Measurements from ENCODE around the gene IL17C. TPM values are rescaled to one million over a fixed set of nuclear protein-coding genes. Genes with fewer than 3 reads are reported as not detected.
"Not testable (repeated sequence)": the region's sequence is repeated elsewhere in the genome, so short reads cannot be mapped to it uniquely, and the experiment has no call there.

Gene IL17C
- total RNA-seq, 5 donors from 2014 or later (not counting 1 experiment from before 2014, with no cell fraction given), result 0.35 to 0.93 (median 0.39) TPM; not detected in 2

GRCh38 chr16:88608076-88608475 lies 30.3 kb upstream of the IL17C start:
- H3K27me3 ChIP-seq (replicated peaks in 1 of 2; ENCODE audit: control insufficient read depth in 2 of 2, extremely low read depth in 1 of 2, insufficient read depth in 2 of 2, low read length in 1 of 2), result no peaks in the 10 kb centered on the region
- Mint-ChIP-seq H3K4me1 (peaks cover 4 to 7% (median 5%) of the 10 kb centered on the region in 3 donors), H3K27ac (no peak overlapping the region), H3K36me3 (peaks cover 26% of the 10 kb centered on the region), H3K27me3 (no peaks in the 10 kb centered on the region), H3K4me3 (no peak overlapping the region), H3K9me3 (no peaks in the 10 kb centered on the region)
- H3K36me3 ChIP-seq (ENCODE audit: control insufficient read depth in 2 of 2, extremely low read depth in 1 of 2, insufficient read depth in 1 of 2, low read length in 1 of 2), result peaks cover 19 to 69% of the 10 kb centered on the region in 2 donors
- WGBS (ENCODE audit: insufficient coverage), result no CpG with 5 or more reads among the region's 6 CpGs
- no peak overlapping the region for H3K4me3 ChIP-seq (ENCODE audit: control insufficient read depth in 1 of 2, extremely low read depth in 1 of 2, low read length in 1 of 2)
- no peaks in the 10 kb centered on the region for H3K4me1 ChIP-seq (ENCODE audit: control insufficient read depth in 1 of 2, extremely low read depth in 1 of 2, insufficient read depth in 2 of 2, low read length in 2 of 2)
- no peak overlapping the region for H3K27ac ChIP-seq (ENCODE audit: low read length)
- ChIA-PET CTCF (no interaction called here), POLR2A (interaction anchor here in 1 of 2 donors (0.7 kb wide), 1 partner anchor 41 kb away, joined by 4 read pairs; no protein-coding TSS in a partner anchor)
- no peak for DNase-seq
- ATAC-seq (replicated peaks in 1 of 4), result no peak
- H3K9me3 ChIP-seq, result no peaks in the 10 kb centered on the region

- peaks cover 32% of the 10 kb centered on the region for H3K36me3 Mint-ChIP-seq
- H3K27me3 ChIP-seq (replicated peaks in 1 of 2; ENCODE audit: control insufficient read depth in 2 of 2, extremely low read depth in 1 of 2, insufficient read depth in 2 of 2, low read length in 1 of 2); H3K4me3 ChIP-seq (ENCODE audit: control insufficient read depth in 1 of 2, extremely low read depth in 1 of 2, low read length in 1 of 2); DNase-seq; H3K4me3 Mint-ChIP-seq; H3K27ac ChIP-seq (ENCODE audit: low read length); POLR2A ChIA-PET; H3K27ac Mint-ChIP-seq; H3K9me3 Mint-ChIP-seq; H3K9me3 ChIP-seq; H3K27me3 Mint-ChIP-seq; ATAC-seq (replicated peaks in 1 of 4); H3K4me1 ChIP-seq (ENCODE audit: control insufficient read depth in 1 of 2, extremely low read depth in 1 of 2, insufficient read depth in 2 of 2, low read length in 2 of 2): not testable (repeated sequence)
- peaks cover 19 to 78% of the 10 kb centered on the region in 2 donors for H3K36me3 ChIP-seq (ENCODE audit: control insufficient read depth in 2 of 2, extremely low read depth in 1 of 2, insufficient read depth in 1 of 2, low read length in 1 of 2)
- CTCF ChIA-PET, result interaction anchor here in 1 of 2 donors (1.1 kb wide), 1 partner anchor 10 kb away, joined by 3 read pairs; no protein-coding TSS in a partner anchor
- H3K4me1 Mint-ChIP-seq, result peaks cover 11% of the 10 kb centered on the region in 3 donors
- 94% methylated on average over 3 of the region's 8 CpGs for WGBS (ENCODE audit: insufficient coverage)
Observed at GRCh38 chr16:88609426-88609825, 28.9 kb upstream of the IL17C start.

- Mint-ChIP-seq H3K9me3 (no peaks in the 10 kb centered on the region), H3K4me1 (peaks cover 11% of the 10 kb centered on the region in 3 donors), H3K36me3 (peaks cover 35% of the 10 kb centered on the region), H3K27ac (no peak overlapping the region), H3K4me3 (no peak overlapping the region), H3K27me3 (no peaks in the 10 kb centered on the region)
- POLR2A ChIA-PET, result no interaction called here
- Histone ChIP-seq H3K9me3 (no peaks in the 10 kb centered on the region), H3K27ac (ENCODE audit: low read length) (no peak overlapping the region), H3K27me3 (replicated peaks in 1 of 2; ENCODE audit: control insufficient read depth in 2 of 2, extremely low read depth in 1 of 2, insufficient read depth in 2 of 2, low read length in 1 of 2) (no peaks in the 10 kb centered on the region), H3K4me1 (ENCODE audit: control insufficient read depth in 1 of 2, extremely low read depth in 1 of 2, insufficient read depth in 2 of 2, low read length in 2 of 2) (no peaks in the 10 kb centered on the region), H3K36me3 (ENCODE audit: control insufficient read depth in 2 of 2, extremely low read depth in 1 of 2, insufficient read depth in 1 of 2, low read length in 1 of 2) (peaks cover 19 to 76% of the 10 kb centered on the region in 2 donors), H3K4me3 (ENCODE audit: control insufficient read depth in 1 of 2, extremely low read depth in 1 of 2, low read length in 1 of 2) (no peak overlapping the region)
- CTCF ChIA-PET, result interaction anchor here in 1 of 2 donors (1.1 kb wide), 1 partner anchor 9 kb away, joined by 3 read pairs; no protein-coding TSS in a partner anchor
- 96% methylated on average over 6 of the region's 6 CpGs for WGBS (ENCODE audit: insufficient coverage)
- DNase-seq (no peak), ATAC-seq (replicated peaks in 1 of 4) (no peak)
Observed at GRCh38 chr16:88610080-88610479, 28.3 kb upstream of the IL17C start.

GRCh38 chr16:88610909-88611812 lies 27.2 kb upstream of the IL17C start:
- Mint-ChIP-seq H3K27me3 (no peaks in the 10 kb centered on the region), H3K27ac (no peak overlapping the region), H3K9me3 (no peaks in the 10 kb centered on the region), H3K4me3 (no peak overlapping the region), H3K36me3 (peaks cover 35% of the 10 kb centered on the region), H3K4me1 (peaks cover 14 to 15% (median 14%) of the 10 kb centered on the region in 3 donors)
- ChIA-PET CTCF (no interaction called here), POLR2A (no interaction called here)
- no peak for DNase-seq
- ATAC-seq (replicated peaks in 1 of 4), result no peak
- 97% methylated on average over 47 of the region's 49 CpGs for WGBS (ENCODE audit: insufficient coverage)
- Histone ChIP-seq H3K36me3 (ENCODE audit: control insufficient read depth in 2 of 2, extremely low read depth in 1 of 2, insufficient read depth in 1 of 2, low read length in 1 of 2) (peaks cover 19 to 71% of the 10 kb centered on the region in 2 donors), H3K9me3 (no peaks in the 10 kb centered on the region), H3K27me3 (replicated peaks in 1 of 2; ENCODE audit: control insufficient read depth in 2 of 2, extremely low read depth in 1 of 2, insufficient read depth in 2 of 2, low read length in 1 of 2) (no peaks in the 10 kb centered on the region), H3K4me1 (ENCODE audit: control insufficient read depth in 1 of 2, extremely low read depth in 1 of 2, insufficient read depth in 2 of 2, low read length in 2 of 2) (no peaks in the 10 kb centered on the region), H3K27ac (ENCODE audit: low read length) (no peak overlapping the region), H3K4me3 (ENCODE audit: control insufficient read depth in 1 of 2, extremely low read depth in 1 of 2, low read length in 1 of 2) (no peak overlapping the region)

GRCh38 chr16:88613293-88613692 lies 25.1 kb upstream of the IL17C start:
- Mint-ChIP-seq H3K27ac (peak overlapping the region in 1 of 2 donors; percentile 18), H3K4me1 (peaks cover 20 to 22% (median 20%) of the 10 kb centered on the region in 3 donors), H3K27me3 (no peaks in the 10 kb centered on the region), H3K4me3 (no peak overlapping the region), H3K36me3 (peaks cover 33% of the 10 kb centered on the region), H3K9me3 (no peaks in the 10 kb centered on the region)
- Histone ChIP-seq H3K27ac (ENCODE audit: low read length) (no peak overlapping the region), H3K27me3 (replicated peaks in 1 of 2; ENCODE audit: control insufficient read depth in 2 of 2, extremely low read depth in 1 of 2, insufficient read depth in 2 of 2, low read length in 1 of 2) (no peaks in the 10 kb centered on the region), H3K4me3 (ENCODE audit: control insufficient read depth in 1 of 2, extremely low read depth in 1 of 2, low read length in 1 of 2) (no peak overlapping the region), H3K36me3 (ENCODE audit: control insufficient read depth in 2 of 2, extremely low read depth in 1 of 2, insufficient read depth in 1 of 2, low read length in 1 of 2) (peaks cover 25 to 75% of the 10 kb centered on the region in 2 donors), H3K9me3 (no peaks in the 10 kb centered on the region), H3K4me1 (ENCODE audit: control insufficient read depth in 1 of 2, extremely low read depth in 1 of 2, insufficient read depth in 2 of 2, low read length in 2 of 2) (peaks cover 0 to under 1% of the 10 kb centered on the region in 2 experiments)
- ChIA-PET POLR2A (interaction anchor here in 1 of 2 donors (0.5 kb wide), 1 partner anchor 39 kb away, joined by 3 read pairs; no protein-coding TSS in a partner anchor), CTCF (no interaction called here)
- ATAC-seq (replicated peaks in 1 of 4), result no peak
- no peak for DNase-seq
- no CpG with 5 or more reads among the region's 10 CpGs for WGBS (ENCODE audit: insufficient coverage)

- H3K27ac Mint-ChIP-seq, result peak overlapping the region; percentile 18 to 24
- WGBS (ENCODE audit: insufficient coverage), result 93% methylated on average over 17 of the region's 19 CpGs
- no peak for DNase-seq
Observed at GRCh38 chr16:88613911-88614817, 24.2 kb upstream of the IL17C start.

More at GRCh38 chr16:88613911-88614817, 24.2 kb upstream of the IL17C start:
- Histone ChIP-seq H3K27ac (ENCODE audit: low read length) (no peak overlapping the region), H3K27me3 (replicated peaks in 1 of 2; ENCODE audit: control insufficient read depth in 2 of 2, extremely low read depth in 1 of 2, insufficient read depth in 2 of 2, low read length in 1 of 2) (no peaks in the 10 kb centered on the region), H3K4me1 (ENCODE audit: control insufficient read depth in 1 of 2, extremely low read depth in 1 of 2, insufficient read depth in 2 of 2, low read length in 2 of 2) (peaks cover 0 to 9% of the 10 kb centered on the region in 2 experiments), H3K36me3 (ENCODE audit: control insufficient read depth in 2 of 2, extremely low read depth in 1 of 2, insufficient read depth in 1 of 2, low read length in 1 of 2) (peaks cover 26 to 76% of the 10 kb centered on the region in 2 donors), H3K9me3 (no peaks in the 10 kb centered on the region), H3K4me3 (ENCODE audit: control insufficient read depth in 1 of 2, extremely low read depth in 1 of 2, low read length in 1 of 2) (no peak overlapping the region)
- ChIA-PET CTCF (no interaction called here), POLR2A (no interaction called here)
- no peak overlapping the region for H3K4me3 Mint-ChIP-seq
- no peaks in the 10 kb centered on the region for H3K9me3 Mint-ChIP-seq
- no peaks in the 10 kb centered on the region for H3K27me3 Mint-ChIP-seq
- peaks cover 29 to 30% (median 29%) of the 10 kb centered on the region in 3 donors for H3K4me1 Mint-ChIP-seq
- H3K36me3 Mint-ChIP-seq, result peaks cover 33% of the 10 kb centered on the region
- ATAC-seq (replicated peaks in 1 of 4), result no peak
